Mesendoderm (in vitro differentiated cells): ENCODE results near the gene CNOT9.

ENCODE experiments used
- DNase-seq: peaks from one replicate; pipeline ENCODE4 v3.0.0; 2013
- H2AK5ac ChIP-seq: 2 replicates; pipeline ENCODE4 v1.6.1; 2013; ENCODE audit warnings: low read length, inconsistent platforms
- H2BK120ac ChIP-seq: 2 replicates; pipeline ENCODE4 v1.6.1; 2013; ENCODE audit warnings: low read depth, mild to moderate bottlenecking, low read length, moderate library complexity, mixed read lengths
- H2BK15ac ChIP-seq: replicated peaks from 2 replicates; pipeline ENCODE4 v1.6.1; 2013; ENCODE audit warnings: low read depth, mild to moderate bottlenecking, moderate library complexity
- H2BK5ac ChIP-seq: 2 replicates; pipeline ENCODE4 v1.6.1; 2013; ENCODE audit warnings: low read length, inconsistent platforms
- H3K18ac ChIP-seq: 2 replicates; pipeline ENCODE4 v1.6.1; 2013; ENCODE audit warnings: mild to moderate bottlenecking, low read length, mixed read lengths
- H3K23ac ChIP-seq: one replicate; pipeline ENCODE4 v1.6.1; 2013; ENCODE audit warnings: low read length
- H3K27ac ChIP-seq: 2 replicates; pipeline ENCODE4 v1.5.1; 2013; ENCODE audit warnings: low read depth, mild to moderate bottlenecking, inconsistent platforms, low read length, moderate library complexity
- H3K27me3 ChIP-seq: 2 replicates; pipeline ENCODE4 v1.6.1; 2013; ENCODE audit warnings: low read length, control low read depth, mild to moderate bottlenecking, inconsistent platforms; ENCODE audit not compliant: insufficient read depth, poor library complexity
- H3K36me3 ChIP-seq: 2 replicates; pipeline ENCODE4 v1.6.1; 2013; ENCODE audit warnings: low read length, inconsistent platforms; ENCODE audit not compliant: control insufficient read depth, insufficient read depth
- H3K4ac ChIP-seq: one replicate; pipeline ENCODE4 v1.6.1; 2013; ENCODE audit warnings: low read depth, mild to moderate bottlenecking, low read length, moderate library complexity
- H3K4me1 ChIP-seq: 2 replicates; pipeline ENCODE4 v1.6.1; 2013; ENCODE audit warnings: low read depth, low read length, inconsistent platforms; ENCODE audit not compliant: control insufficient read depth
- H3K4me2 ChIP-seq: 2 replicates; pipeline ENCODE4 v1.6.1; 2013; ENCODE audit warnings: low read length
- H3K4me3 ChIP-seq: 2 replicates; pipeline ENCODE4 v1.5.1; 2013; ENCODE audit warnings: mild to moderate bottlenecking, low read length
- H3K56ac ChIP-seq: one replicate; pipeline ENCODE4 v1.6.1; 2013; ENCODE audit warnings: low read length
- H3K79me1 ChIP-seq: 2 replicates; pipeline ENCODE4 v1.6.1; 2013; ENCODE audit warnings: low read length, inconsistent platforms
- H3K79me2 ChIP-seq: 2 replicates; pipeline ENCODE4 v1.6.1; 2013; ENCODE audit warnings: mild to moderate bottlenecking, low read length; ENCODE audit not compliant: control insufficient read depth, insufficient read depth
- H3K9ac ChIP-seq: 2 replicates; pipeline ENCODE4 v1.6.1; 2013; ENCODE audit warnings: low read length, inconsistent platforms
- H4K5ac ChIP-seq: one replicate; pipeline ENCODE4 v1.6.1; 2013; ENCODE audit warnings: low read length
- H4K8ac ChIP-seq: one replicate; pipeline ENCODE4 v1.6.1; 2013; ENCODE audit warnings: low read depth, mild to moderate bottlenecking, control low read depth, low read length, moderate library complexity
- WGBS: extraction: QIAGEN DNeasy Blood & Tissue Kit; methylation state at CpG from one replicate; pipeline ENCODE4 v1.1.7; 2013; ENCODE audit warnings: low lambda C conversion rate, missing lambda C conversion rate; ENCODE audit not compliant: insufficient coverage; ENCODE audit errors: extremely low coverage; 5-methylcytosine and 5-hydroxymethylcytosine counted together

CNOT9 gene

DNA sequence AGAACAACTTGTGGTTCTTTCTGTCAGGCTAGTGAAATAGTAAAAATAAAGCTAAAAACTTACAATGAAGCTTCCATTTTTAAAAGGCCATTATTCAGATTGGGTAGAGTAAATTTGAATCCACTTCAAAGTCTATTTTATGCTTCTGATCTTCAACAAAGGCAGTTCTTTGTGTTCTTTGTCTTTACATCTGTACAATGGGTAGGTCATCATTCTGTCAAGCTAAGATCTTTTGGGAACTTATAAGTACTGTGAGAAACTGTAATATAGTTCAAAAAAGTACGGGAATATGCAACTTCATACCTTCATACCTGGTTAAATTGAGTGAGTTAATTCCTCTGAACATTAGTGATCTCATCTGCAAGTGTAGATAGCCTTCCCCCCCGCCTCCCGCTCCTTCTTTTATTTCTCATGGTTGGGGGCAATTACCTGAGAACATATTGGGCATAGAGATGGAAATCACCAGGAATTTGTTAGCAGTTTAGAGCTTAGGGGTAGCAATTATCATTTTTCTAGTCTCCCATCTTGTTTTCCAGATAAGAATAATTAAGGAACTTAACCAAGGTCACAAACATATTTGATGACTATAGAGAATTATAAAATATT is 9.7 kb downstream of the CNOT9 start:
- no peak overlapping the region for H2BK15ac ChIP-seq
- no peak overlapping the region for H3K23ac ChIP-seq
- no peaks in the 10 kb centered on the region for H3K4me1 ChIP-seq
- DNase-seq, result no peak
- H3K18ac ChIP-seq, result no peak overlapping the region
- H3K4ac ChIP-seq, result no peak overlapping the region
- no peaks in the 10 kb centered on the region for H3K27me3 ChIP-seq
- no peak overlapping the region for H4K5ac ChIP-seq
- no peak overlapping the region for H2BK120ac ChIP-seq
- H3K9ac ChIP-seq, result no peak overlapping the region
- peaks cover 35% of the 10 kb centered on the region for H3K79me2 ChIP-seq
- H3K4me2 ChIP-seq, result no peak overlapping the region
- H3K79me1 ChIP-seq, result peaks cover 11% of the 10 kb centered on the region
- H3K56ac ChIP-seq, result no peak overlapping the region
- peaks cover 4% of the 10 kb centered on the region for H3K36me3 ChIP-seq
- H3K27ac ChIP-seq, result no peak overlapping the region
- no peak overlapping the region for H2BK5ac ChIP-seq
- no CpG with 5 or more reads among the region's 3 CpGs for WGBS
- no peak overlapping the region for H2AK5ac ChIP-seq
- no peak overlapping the region for H4K8ac ChIP-seq
- no peak overlapping the region for H3K4me3 ChIP-seq

- H3K9ac ChIP-seq, result no peak overlapping the region
- H3K36me3 ChIP-seq, result peaks cover 8% of the 10 kb centered on the region
- no peak overlapping the region for H3K23ac ChIP-seq
- no peak overlapping the region for H2BK5ac ChIP-seq
- no peak overlapping the region for H3K4ac ChIP-seq
- H3K4me1 ChIP-seq, result no peaks in the 10 kb centered on the region
- H3K27ac ChIP-seq, result no peak overlapping the region
- H3K79me2 ChIP-seq, result peaks cover 17% of the 10 kb centered on the region
- no peak overlapping the region for H3K56ac ChIP-seq
- H3K4me3 ChIP-seq, result no peak overlapping the region
- no peaks in the 10 kb centered on the region for H3K27me3 ChIP-seq
- H4K5ac ChIP-seq, result no peak overlapping the region
- H3K79me1 ChIP-seq, result peaks cover 11% of the 10 kb centered on the region
- no peak overlapping the region for H3K4me2 ChIP-seq
- no peak overlapping the region for H2BK120ac ChIP-seq
- no peak overlapping the region for H2BK15ac ChIP-seq
- no peak overlapping the region for H4K8ac ChIP-seq
- no peak overlapping the region for H3K18ac ChIP-seq
- no peak for DNase-seq
- no CpG with 5 or more reads among the region's 7 CpGs for WGBS
- no peak overlapping the region for H2AK5ac ChIP-seq
These were observed 13.4 kb downstream of the CNOT9 start for GRCh38 chr2:218582076-218582475.

DNA sequence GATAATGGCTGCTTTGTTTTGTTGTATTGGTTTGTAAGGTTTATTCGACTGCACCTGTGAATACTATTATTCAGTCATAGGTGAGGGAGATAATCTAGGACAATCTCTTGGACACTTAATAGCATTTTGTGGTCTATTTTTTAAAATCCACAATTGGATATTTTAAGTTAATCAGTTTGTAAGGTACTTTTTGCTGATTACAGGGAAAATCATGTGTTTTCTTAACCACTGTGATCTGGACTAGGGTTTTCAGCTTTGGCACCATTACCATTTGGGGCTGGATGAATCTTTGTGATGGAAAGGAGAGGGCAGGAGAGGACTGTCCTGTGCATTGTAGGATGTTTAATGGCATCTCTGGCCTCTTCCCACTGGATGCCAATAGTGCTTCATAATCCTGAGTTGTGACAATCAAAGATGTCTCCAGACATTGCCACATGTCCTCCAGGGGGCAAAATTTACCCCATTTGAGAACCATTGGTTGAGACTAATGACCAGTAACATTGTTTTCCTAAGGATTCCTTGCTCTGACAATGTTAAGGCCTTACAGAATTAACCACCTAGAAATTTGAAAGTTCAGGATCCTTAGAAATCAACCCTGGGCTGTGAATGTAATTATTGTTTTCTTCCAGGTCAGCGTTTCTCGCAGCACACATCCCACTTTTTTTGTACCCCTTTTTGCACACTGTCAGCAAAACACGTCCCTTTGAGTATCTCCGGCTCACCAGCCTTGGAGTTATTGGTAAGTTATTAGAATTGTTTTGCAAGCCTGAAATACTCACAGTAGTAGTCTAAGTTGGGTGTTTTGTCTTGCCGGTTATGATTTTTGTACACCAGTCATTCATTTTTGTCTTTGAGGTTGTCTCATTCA is 15.6 kb downstream of the CNOT9 start:
- H4K5ac ChIP-seq, result no peak overlapping the region
- no peak overlapping the region for H2BK15ac ChIP-seq
- no peak overlapping the region for H3K9ac ChIP-seq
- no peak overlapping the region for H3K56ac ChIP-seq
- peak; percentile 37 for DNase-seq
- H3K36me3 ChIP-seq, result peaks cover 8% of the 10 kb centered on the region
- H3K4me3 ChIP-seq, result no peak overlapping the region
- no peak overlapping the region for H3K27ac ChIP-seq
- H4K8ac ChIP-seq, result no peak overlapping the region
- H2AK5ac ChIP-seq, result no peak overlapping the region
- no peak overlapping the region for H3K4ac ChIP-seq
- H2BK5ac ChIP-seq, result no peak overlapping the region
- peaks cover 3% of the 10 kb centered on the region for H3K79me1 ChIP-seq
- H3K79me2 ChIP-seq, result peaks cover 3% of the 10 kb centered on the region
- no peaks in the 10 kb centered on the region for H3K4me1 ChIP-seq
- H2BK120ac ChIP-seq, result no peak overlapping the region
- H3K18ac ChIP-seq, result no peak overlapping the region
- no peaks in the 10 kb centered on the region for H3K27me3 ChIP-seq
- WGBS, result no CpG with 5 or more reads among the region's 6 CpGs
- no peak overlapping the region for H3K23ac ChIP-seq
- no peak overlapping the region for H3K4me2 ChIP-seq

- no peak for DNase-seq
- no peak overlapping the region for H3K27ac ChIP-seq
- H4K8ac ChIP-seq, result no peak overlapping the region
- H3K18ac ChIP-seq, result no peak overlapping the region
- no peak overlapping the region for H3K4me2 ChIP-seq
- H3K23ac ChIP-seq, result no peak overlapping the region
- no peak overlapping the region for H2AK5ac ChIP-seq
- peaks cover 6% of the 10 kb centered on the region for H3K36me3 ChIP-seq
- H3K56ac ChIP-seq, result no peak overlapping the region
- no peak overlapping the region for H3K4me3 ChIP-seq
- H3K9ac ChIP-seq, result no peak overlapping the region
- no peak overlapping the region for H2BK120ac ChIP-seq
- H3K4me1 ChIP-seq, result no peaks in the 10 kb centered on the region
- WGBS, result no CpG with 5 or more reads among the region's 1 CpG
- H4K5ac ChIP-seq, result no peak overlapping the region
- H3K79me2 ChIP-seq, result peaks cover under 1% of the 10 kb centered on the region
- H3K4ac ChIP-seq, result no peak overlapping the region
- H2BK5ac ChIP-seq, result no peak overlapping the region
- H2BK15ac ChIP-seq, result no peak overlapping the region
- H3K27me3 ChIP-seq, result no peaks in the 10 kb centered on the region
- H3K79me1 ChIP-seq, result peaks cover under 1% of the 10 kb centered on the region
These were observed 16.9 kb downstream of the CNOT9 start for GRCh38 chr2:218585541-218585940.

GRCh38 chr2:218605432-218605831 is 36.8 kb downstream of the CNOT9 start:
- H3K79me1 ChIP-seq, result no peaks in the 10 kb centered on the region
- H2BK5ac ChIP-seq, result no peak overlapping the region
- H3K23ac ChIP-seq, result no peak overlapping the region
- no peak overlapping the region for H2AK5ac ChIP-seq
- no peaks in the 10 kb centered on the region for H3K79me2 ChIP-seq
- no peaks in the 10 kb centered on the region for H3K4me1 ChIP-seq
- no peaks in the 10 kb centered on the region for H3K36me3 ChIP-seq
- H2BK120ac ChIP-seq, result no peak overlapping the region
- H4K5ac ChIP-seq, result no peak overlapping the region
- no peak overlapping the region for H3K4me3 ChIP-seq
- no peak overlapping the region for H4K8ac ChIP-seq
- no peak for DNase-seq
- no peak overlapping the region for H3K18ac ChIP-seq
- WGBS, result no CpG with 5 or more reads among the region's 2 CpGs
- H3K27ac ChIP-seq, result no peak overlapping the region
- no peak overlapping the region for H3K9ac ChIP-seq
- no peak overlapping the region for H3K4me2 ChIP-seq
- no peak overlapping the region for H3K56ac ChIP-seq
- H3K27me3 ChIP-seq, result no peaks in the 10 kb centered on the region
- H3K4ac ChIP-seq, result no peak overlapping the region
- H2BK15ac ChIP-seq, result no peak overlapping the region
